Transverse colon (tissue), 4 donors: ENCODE results near the gene EHD4. TPM values are rescaled to one million over a fixed set of nuclear protein-coding genes. Genes with fewer than 3 reads are reported as not detected.

Source experiments
- DNase-seq: peaks from one replicate; pipeline ENCODE4 v3.0.0-alpha.2; 2019
- H3K27ac ChIP-seq, 4 donors: fragments of 200-600 bp; sonication (generic); 2 replicates each; pipeline ENCODE4 v1.5.1; 2016 to 2018; ENCODE audit warnings: inconsistent platforms in 4 of 4
- H3K27me3 ChIP-seq: fragments of 200-600 bp; sonication (generic); 2 replicates; pipeline ENCODE4 v1.5.1; 2017; ENCODE audit warnings: inconsistent platforms
- H3K36me3 ChIP-seq, 4 donors: fragments of 200-600 bp; sonication (generic); 2 replicates each; pipeline ENCODE4 v1.5.1; 2017 to 2019; ENCODE audit warnings: inconsistent platforms in 4 of 4
- H3K4me1 ChIP-seq, 4 donors: fragments of 200-600 bp; sonication (generic); 2 replicates each; pipeline ENCODE4 v1.5.1; 2017 to 2020; ENCODE audit warnings: inconsistent platforms in 4 of 4
- H3K4me3 ChIP-seq, 4 donors: fragments of 200-600 bp; sonication (generic); 1 replicate in 1 of 4; 2 replicates in 3 of 4; pipeline versions ENCODE4 v1.5.1 to v1.6.1; 2017 to 2019; ENCODE audit warnings: inconsistent platforms in 4 of 4
- H3K9me3 ChIP-seq, 2 donors: fragments of 200-600 bp; sonication (generic); 2 replicates each; pipeline ENCODE4 v1.5.1; 2017 to 2019; ENCODE audit warnings: inconsistent platforms in 2 of 2
- EP300 ChIP-seq: sonication (generic); formaldehyde crosslinking; IDR thresholded peaks from one replicate; pipeline ENCODE4 v1.6.1; 2017; ENCODE audit warnings: antibody characterized with exemption, low read depth
- POLR2A ChIP-seq: fragments of 450-650 bp; IDR thresholded peaks from one replicate; pipeline ENCODE4 v1.6.1; 2016; ENCODE audit warnings: antibody characterized with exemption, mild to moderate bottlenecking, moderate library complexity
- POLR2AphosphoS5 ChIP-seq, 3 donors: sonication (generic); formaldehyde crosslinking; IDR thresholded peaks; one replicate each; pipeline ENCODE4 v1.6.1; 2016; ENCODE audit warnings: antibody characterized with exemption in 3 of 3
- WGBS, 2 donors: methylation state at CpG; one replicate each; pipeline ENCODE4 v1.1.5; 2018; ENCODE audit warnings: low coverage in 1 of 2; 5-methylcytosine and 5-hydroxymethylcytosine counted together
- in situ Hi-C, 4 donors: fragments of 200-750 bp; cut with MboI; loops; one replicate each; pipeline versions ENCODE4 v1.15.0 to v1.15.1; 2017; ENCODE audit warnings: low sequenced_read_pairs in 3 of 4, low pct_ligation_motif_present in 1 of 4, low pct_unique_long_range_greater_than_20kb in 1 of 4
- intact Hi-C: fragments of 100-400 bp; cut with DNase I; formaldehyde crosslinking; loops from one replicate; pipeline ENCODE4 v1.15.1; 2023; ENCODE audit warnings: low total_unique reads
- total RNA-seq, 4 donors: library from RNA; depleted of rRNA; stranded (reverse); fragments of >200 nt; gene quantifications; one replicate each; pipeline ENCODE4 v1.1.0, GENCODE V29; 2016
- TF ChIP-seq, protein P1 (sequence below), 5 experiments: fragments of 200-600 bp in 3 of 5; fragments of 450-650 bp in 2 of 5; sonication (generic) in 3 of 5; IDR thresholded peaks; 1 replicate in 2 of 5; 2 replicates in 3 of 5; pipeline ENCODE4 v1.5.1; 2016 to 2017; ENCODE audit warnings: antibody characterized with exemption in 5 of 5, inconsistent platforms in 3 of 5, mild to moderate bottlenecking in 2 of 5, moderate library complexity in 1 of 5

EHD4 gene
- total RNA-seq, 4 donors from 2014 or later = 16.9 to 55.4 (median 35.5) TPM

DNA sequence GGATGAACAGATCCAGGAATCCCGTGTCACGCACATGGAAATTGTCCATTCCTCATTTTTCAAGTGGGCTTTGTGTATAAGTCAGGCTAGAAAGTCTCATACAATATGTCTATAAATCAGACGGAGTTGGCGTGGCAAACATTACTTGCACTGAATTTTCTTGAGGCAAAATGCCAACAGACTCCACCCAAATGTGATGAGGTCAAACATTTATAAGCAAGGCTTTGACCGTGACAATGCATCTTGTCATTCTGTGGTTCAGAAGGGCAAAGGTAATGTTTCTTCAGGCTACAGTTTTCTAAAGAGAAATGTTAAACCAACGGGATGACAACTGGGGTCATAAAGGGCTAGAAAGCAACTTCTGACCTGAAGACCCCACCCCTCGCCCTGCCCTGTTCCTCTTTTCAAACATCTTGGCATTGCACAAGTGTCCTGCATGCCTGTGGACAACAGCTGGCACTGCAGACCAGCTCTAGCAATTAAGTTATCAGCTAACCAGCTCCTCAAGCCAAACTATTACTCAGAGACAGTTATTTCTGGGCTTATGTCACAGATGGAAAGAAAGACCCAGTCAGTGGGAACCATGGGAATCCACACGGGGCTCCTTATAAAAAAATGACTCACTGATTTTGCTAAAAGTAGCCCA, 42.0 kb downstream of the EHD4 start:
- Histone ChIP-seq H3K9me3 (no peaks in the 10 kb centered on the region), H3K27me3 (no peaks in the 10 kb centered on the region), H3K36me3 (no peaks in the 10 kb centered on the region), H3K27ac (peak overlapping the region; percentile 75 to 86 (median 82)), H3K4me1 (peaks cover 59 to 96% (median 73%) of the 10 kb centered on the region in 4 donors), H3K4me3 (no peak overlapping the region)
- in situ Hi-C loops (no loop called here), intact Hi-C loops (no loop called here)
- WGBS, 2 donors = 25 to 45% methylated on average over 8 of the region's 8 CpGs
- peak; percentile 73 for DNase-seq
- peak in 2 of 3 donors; percentile 61 to 64 for TF ChIP-seq POLR2AphosphoS5 (IDR thresholded peaks at IDR 0.05)
- no peak for TF ChIP-seq POLR2A
- TF ChIP-seq, protein P1, sequence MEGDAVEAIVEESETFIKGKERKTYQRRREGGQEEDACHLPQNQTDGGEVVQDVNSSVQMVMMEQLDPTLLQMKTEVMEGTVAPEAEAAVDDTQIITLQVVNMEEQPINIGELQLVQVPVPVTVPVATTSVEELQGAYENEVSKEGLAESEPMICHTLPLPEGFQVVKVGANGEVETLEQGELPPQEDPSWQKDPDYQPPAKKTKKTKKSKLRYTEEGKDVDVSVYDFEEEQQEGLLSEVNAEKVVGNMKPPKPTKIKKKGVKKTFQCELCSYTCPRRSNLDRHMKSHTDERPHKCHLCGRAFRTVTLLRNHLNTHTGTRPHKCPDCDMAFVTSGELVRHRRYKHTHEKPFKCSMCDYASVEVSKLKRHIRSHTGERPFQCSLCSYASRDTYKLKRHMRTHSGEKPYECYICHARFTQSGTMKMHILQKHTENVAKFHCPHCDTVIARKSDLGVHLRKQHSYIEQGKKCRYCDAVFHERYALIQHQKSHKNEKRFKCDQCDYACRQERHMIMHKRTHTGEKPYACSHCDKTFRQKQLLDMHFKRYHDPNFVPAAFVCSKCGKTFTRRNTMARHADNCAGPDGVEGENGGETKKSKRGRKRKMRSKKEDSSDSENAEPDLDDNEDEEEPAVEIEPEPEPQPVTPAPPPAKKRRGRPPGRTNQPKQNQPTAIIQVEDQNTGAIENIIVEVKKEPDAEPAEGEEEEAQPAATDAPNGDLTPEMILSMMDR (IDR thresholded peaks at IDR 0.05) = peak in 3 of 5 experiments; percentile 10 to 53 (median 31)
- TF ChIP-seq EP300 = peak; percentile 7

DNA sequence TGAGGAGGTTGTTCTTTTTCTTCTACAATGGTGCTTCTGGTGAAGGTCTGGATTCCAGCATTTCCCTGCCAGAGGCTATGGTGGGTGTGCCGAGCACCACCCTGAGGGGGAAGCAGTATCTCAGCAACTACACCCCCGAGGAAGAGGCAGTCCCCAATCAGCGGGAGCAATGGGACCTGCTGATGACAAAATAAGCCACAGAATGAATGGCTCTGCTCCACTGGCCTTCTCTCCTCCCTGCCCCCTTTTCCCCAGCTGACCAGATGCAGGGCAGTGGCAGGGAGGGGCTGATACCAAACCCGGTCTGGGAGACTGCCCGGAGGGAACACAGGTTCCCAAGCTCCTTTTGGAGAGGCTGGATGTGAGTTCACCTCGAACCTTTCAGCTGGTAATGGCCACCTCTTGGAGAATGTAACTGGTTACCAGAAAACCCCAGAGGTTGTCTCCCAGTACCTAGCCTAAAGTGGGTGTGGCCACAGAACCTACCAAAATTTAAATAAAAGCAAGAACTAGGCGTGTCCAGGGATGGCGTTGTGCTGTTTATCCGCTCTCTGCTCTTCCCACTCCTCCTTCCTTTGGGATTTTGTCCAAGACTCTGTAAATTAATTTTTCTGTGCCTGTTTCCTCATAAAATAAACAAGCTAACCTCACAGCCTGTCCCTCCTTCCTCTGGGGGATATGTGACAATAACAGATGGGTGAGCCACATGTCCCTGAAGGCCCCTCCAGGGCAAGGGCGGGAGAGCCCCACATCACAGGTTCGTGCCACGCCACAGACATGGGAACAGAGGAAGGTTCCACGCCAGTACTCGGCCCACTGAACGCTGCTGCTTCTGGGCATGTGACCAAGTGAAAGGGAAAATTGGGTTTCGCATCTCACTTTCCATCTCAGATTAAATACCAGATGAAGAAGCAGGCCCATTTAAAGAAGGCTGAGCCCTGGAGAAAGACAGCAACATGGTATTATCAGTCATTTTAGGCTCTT, 43.4 kb downstream of the EHD4 start:
- DNase-seq = no peak
- no peaks in the 10 kb centered on the region for H3K36me3 ChIP-seq
- intact Hi-C loops (no loop called here), in situ Hi-C loops (no loop called here)
- WGBS, 2 donors = 47 to 60% methylated on average over 2 to 16 of the region's 16 CpGs
- H3K4me1 ChIP-seq = peaks cover 56 to 82% (median 65%) of the 10 kb centered on the region in 4 donors
- no peak for TF ChIP-seq POLR2A
- TF ChIP-seq, protein P1 (IDR thresholded peaks at IDR 0.05) = no peak
- no peak for TF ChIP-seq EP300
- no peak for TF ChIP-seq POLR2AphosphoS5 (IDR thresholded peaks at IDR 0.05)
- H3K27ac ChIP-seq = peak overlapping the region; percentile 75 to 86 (median 82)
- H3K4me3 ChIP-seq = no peak overlapping the region
- no peaks in the 10 kb centered on the region for H3K27me3 ChIP-seq
- no peaks in the 10 kb centered on the region for H3K9me3 ChIP-seq

GRCh38 chr15:41928100-41928499, 44.3 kb downstream of the EHD4 start:
- intact Hi-C loops (no loop called here), in situ Hi-C loops (no loop called here)
- TF ChIP-seq POLR2AphosphoS5 (IDR thresholded peaks at IDR 0.05) (peak in 1 of 3 donors; percentile 29), EP300 (no peak), POLR2A (no peak)
- TF ChIP-seq, protein P1 (IDR thresholded peaks at IDR 0.05) = no peak
- no peak for DNase-seq
- Histone ChIP-seq H3K9me3 (no peaks in the 10 kb centered on the region), H3K4me3 (no peak overlapping the region), H3K36me3 (no peaks in the 10 kb centered on the region), H3K27ac (peak overlapping the region; percentile 75 to 86 (median 82)), H3K27me3 (no peaks in the 10 kb centered on the region), H3K4me1 (peaks cover 56 to 74% (median 61%) of the 10 kb centered on the region in 4 donors)
- 52 to 61% methylated on average over 5 to 6 of the region's 6 CpGs for WGBS, 2 donors

DNA sequence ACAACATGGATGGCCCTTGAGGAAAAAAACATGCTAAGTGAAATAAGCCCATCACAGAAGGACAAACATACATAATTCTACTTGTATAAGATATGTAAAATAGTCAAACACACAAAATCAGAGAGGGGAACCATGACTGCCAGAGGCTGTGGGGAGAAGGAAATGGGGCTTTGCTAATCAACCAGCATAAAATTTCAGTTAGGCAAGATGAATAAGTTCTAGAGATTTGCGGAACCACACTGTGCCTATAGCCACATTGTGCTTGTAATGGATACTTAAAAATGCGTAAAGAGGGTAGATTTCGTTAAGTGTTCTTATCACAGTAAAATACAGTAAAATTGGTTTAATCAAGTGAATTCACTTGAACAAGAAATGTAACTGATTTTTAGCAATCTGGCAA, 44.8 kb downstream of the EHD4 start:
- TF ChIP-seq, protein P1 (IDR thresholded peaks at IDR 0.05) = no peak
- no peak for TF ChIP-seq POLR2AphosphoS5 (IDR thresholded peaks at IDR 0.05)
- no peak for TF ChIP-seq POLR2A
- no peak for TF ChIP-seq EP300
- no peak for DNase-seq
- WGBS, 2 donors = 77 to 82% methylated on average over 3 of the region's 3 CpGs
- Histone ChIP-seq H3K27ac (peak overlapping the region; percentile 75 to 86 (median 82)), H3K4me3 (no peak overlapping the region), H3K9me3 (no peaks in the 10 kb centered on the region), H3K27me3 (no peaks in the 10 kb centered on the region), H3K4me1 (peaks cover 56 to 69% (median 56%) of the 10 kb centered on the region in 4 donors), H3K36me3 (no peaks in the 10 kb centered on the region)
- intact Hi-C loops (no loop called here), in situ Hi-C loops (no loop called here)
